Measurements from ENCODE around the gene CDC42EP2.

DNA sequence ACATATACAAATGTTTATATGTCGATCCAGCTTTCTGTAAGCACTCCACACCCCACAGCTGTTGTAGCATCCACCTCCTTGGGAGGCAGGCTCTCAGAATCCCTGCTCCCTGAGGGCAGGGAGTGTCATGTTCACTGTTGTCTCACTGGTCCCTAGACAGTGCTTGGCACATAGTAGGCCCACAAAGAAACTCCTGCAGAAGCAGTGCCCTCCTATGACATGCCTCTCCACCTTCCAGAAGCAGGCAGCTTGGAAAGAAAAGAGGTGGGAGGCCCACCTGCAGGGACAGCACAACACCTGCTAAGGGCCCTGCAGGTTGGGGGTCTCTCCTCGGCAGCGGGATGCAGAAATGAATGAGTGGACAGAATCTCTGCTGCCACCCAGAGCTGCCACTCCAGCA, 11.1 kb upstream of the CDC42EP2 start:
- TF ChIP-seq, protein P1, sequence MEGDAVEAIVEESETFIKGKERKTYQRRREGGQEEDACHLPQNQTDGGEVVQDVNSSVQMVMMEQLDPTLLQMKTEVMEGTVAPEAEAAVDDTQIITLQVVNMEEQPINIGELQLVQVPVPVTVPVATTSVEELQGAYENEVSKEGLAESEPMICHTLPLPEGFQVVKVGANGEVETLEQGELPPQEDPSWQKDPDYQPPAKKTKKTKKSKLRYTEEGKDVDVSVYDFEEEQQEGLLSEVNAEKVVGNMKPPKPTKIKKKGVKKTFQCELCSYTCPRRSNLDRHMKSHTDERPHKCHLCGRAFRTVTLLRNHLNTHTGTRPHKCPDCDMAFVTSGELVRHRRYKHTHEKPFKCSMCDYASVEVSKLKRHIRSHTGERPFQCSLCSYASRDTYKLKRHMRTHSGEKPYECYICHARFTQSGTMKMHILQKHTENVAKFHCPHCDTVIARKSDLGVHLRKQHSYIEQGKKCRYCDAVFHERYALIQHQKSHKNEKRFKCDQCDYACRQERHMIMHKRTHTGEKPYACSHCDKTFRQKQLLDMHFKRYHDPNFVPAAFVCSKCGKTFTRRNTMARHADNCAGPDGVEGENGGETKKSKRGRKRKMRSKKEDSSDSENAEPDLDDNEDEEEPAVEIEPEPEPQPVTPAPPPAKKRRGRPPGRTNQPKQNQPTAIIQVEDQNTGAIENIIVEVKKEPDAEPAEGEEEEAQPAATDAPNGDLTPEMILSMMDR (IDR thresholded peaks at IDR 0.05) = no peak
- TF ChIP-seq POLR2AphosphoS5 (IDR thresholded peaks at IDR 0.05) = no peak
- TF ChIP-seq POLR2A (IDR thresholded peaks at IDR 0.05) = no peak

Data from prostate gland (tissue), 2 donors.